ENCODE data around the gene COX6B2. TPM values are rescaled to one million over a fixed set of nuclear protein-coding genes. Genes with fewer than 3 reads are reported as not detected.

The COX6B2 gene
- total and polyA plus RNA-seq, 2 of the 8 experiments (the other 6 are each of a cell fraction or from before 2014, with no cell fraction given), result 4.9 to 6.4 TPM

GRCh38 chr19:55336101-55336500 is 18.4 kb downstream of the COX6B2 start:
- H3K4me1 ChIP-seq (replicated peaks in 1 of 4; ENCODE audit: control insufficient read depth in 3 of 4, insufficient read depth in 4 of 4, low read length in 3 of 4), result peaks cover 0 to 7% (median 1%) of the 10 kb centered on the region in 4 experiments; a peak in 3 of 7 replicates
- CTCF ChIA-PET (ENCODE audit: partially characterized antibody), result interaction anchor here (1.4 to 3.7 kb wide), 2 partner anchors 14 to 20 kb away, joined by 4 to 12 read pairs; no protein-coding TSS in a partner anchor
- H2BK15ac ChIP-seq (ENCODE audit: low read length), result no peak overlapping the region
- no peak overlapping the region for H2AK5ac ChIP-seq (ENCODE audit: low read depth, low read length)
- H2BK20ac ChIP-seq (ENCODE audit: low read length), result no peak overlapping the region
- POLR2A ChIA-PET (ENCODE audit: partially characterized antibody), result interaction anchor here (1.1 to 3.8 kb wide), 6 partner anchors 13 to 71 kb away, joined by 3 to 19 read pairs (median 7); partner anchors contain the start of genes TMEM238 and UBE2S
- no peak overlapping the region for H3K27ac ChIP-seq (ENCODE audit: low read depth, low read length)
- no peak overlapping the region for H2AFZ ChIP-seq (ENCODE audit: low read length)
- DNase-seq (ENCODE audit: low read depth in 1 of 2, low spot score in 2 of 2), result no peak
- H3K79me2 ChIP-seq (ENCODE audit: control insufficient read depth in 1 of 2, insufficient read depth in 2 of 2, low read length in 2 of 2), result no peaks in the 10 kb centered on the region; a peak in 1 of 4 replicates
- no peak overlapping the region for H4K5ac ChIP-seq (ENCODE audit: insufficient read length, low read depth, low read length)
- no peak overlapping the region for H3K56ac ChIP-seq (replicated peaks; ENCODE audit: insufficient read length, low read depth, low read length)
- H3K23me2 ChIP-seq (ENCODE audit: low read depth, low read length), result peaks cover 17% of the 10 kb centered on the region; the same call in 1 of the 2 replicates
- no peak overlapping the region for H4K91ac ChIP-seq (replicated peaks; ENCODE audit: insufficient read length, low read length)
- no peak overlapping the region for H2BK12ac ChIP-seq (ENCODE audit: low read depth, low read length)
- H3K9me3 ChIP-seq (ENCODE audit: insufficient read depth in 2 of 2, low read depth in 1 of 2, low read length in 1 of 2), result no peaks in the 10 kb centered on the region
- H3K79me1 ChIP-seq (ENCODE audit: low read depth, low read length), result no peaks in the 10 kb centered on the region
- no peak overlapping the region for H3K4ac ChIP-seq (replicated peaks; ENCODE audit: insufficient read length, low read depth, low read length)
- no peak overlapping the region for H3K23ac ChIP-seq (ENCODE audit: insufficient read length)
- no peak overlapping the region for H4K8ac ChIP-seq (ENCODE audit: extremely low read depth, insufficient read depth, low read length)
- H3K9ac ChIP-seq (replicated peaks in 1 of 4; ENCODE audit: extremely low read depth in 1 of 4, low read depth in 3 of 4, low read length in 3 of 4), result no peak overlapping the region
- WGBS, 2 experiments (ENCODE audit: extremely low coverage in 1 of 2, insufficient coverage in 1 of 2, insufficient read length in 1 of 2, insufficient replicate concordance in 2 of 2, low coverage in 1 of 2, low lambda C conversion rate in 2 of 2, missing lambda C conversion rate in 1 of 2), result 86% methylated on average over 7 of the region's 7 CpGs; no CpG with 5 or more reads in 1 of the 2 experiments
- peaks cover 0 to 3% (median 0%) of the 10 kb centered on the region in 4 experiments; a peak in 1 of 7 replicates for H3K27me3 ChIP-seq (replicated peaks in 1 of 4; ENCODE audit: control insufficient read depth in 3 of 4, extremely low read depth in 1 of 4, insufficient read depth in 3 of 4, low read length in 3 of 4)
- no peak overlapping the region for H3K4me2 ChIP-seq (ENCODE audit: insufficient read depth in 1 of 2, low read depth in 2 of 2, low read length in 2 of 2)
- FAIRE-seq, result no peak
- H4K20me1 ChIP-seq (replicated peaks in 1 of 2; ENCODE audit: control insufficient read depth in 1 of 2, insufficient read depth in 2 of 2, low read length in 2 of 2), result no peaks in the 10 kb centered on the region
- H2BK120ac ChIP-seq (replicated peaks; ENCODE audit: low read depth, low read length), result no peak overlapping the region
- no peak overlapping the region for H3K18ac ChIP-seq (ENCODE audit: extremely low read depth, low read length)
- H3K36me3 ChIP-seq (ENCODE audit: control insufficient read depth in 2 of 4, insufficient read depth in 4 of 4, low read length in 3 of 4), result no peaks in the 10 kb centered on the region
- no peak overlapping the region for H3K4me3 ChIP-seq (ENCODE audit: extremely low read depth in 1 of 4, insufficient read depth in 2 of 4, low read depth in 3 of 4, low read length in 4 of 4)
- no peak overlapping the region for H2BK5ac ChIP-seq (ENCODE audit: low read depth, low read length)
- no peak overlapping the region for H3K14ac ChIP-seq (ENCODE audit: insufficient read length)

Data from H1 (cell line).